Measurements from ENCODE around the gene PDE3A.

The PDE3A gene

DNA sequence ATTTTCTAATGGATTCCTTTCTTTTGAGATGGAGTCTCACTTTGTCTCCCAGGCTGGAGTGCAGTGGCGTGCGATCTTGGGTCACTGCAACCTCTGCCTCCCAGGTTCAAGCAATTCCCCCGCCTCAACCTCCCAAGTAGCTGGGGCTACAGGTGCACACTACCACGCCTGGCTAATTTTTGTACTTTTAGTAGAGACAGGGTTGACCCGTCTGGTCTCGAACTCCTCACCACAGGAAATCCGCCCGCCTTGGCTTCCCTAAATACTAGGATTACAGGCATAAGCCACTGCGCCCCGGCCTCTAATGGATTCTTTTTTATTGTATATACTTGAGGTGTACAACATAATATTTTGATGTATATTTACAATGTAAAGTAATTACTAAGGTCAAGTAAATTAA, 186.7 kb downstream of the PDE3A start:
- H3K27me3 ChIP-seq (ENCODE audit: low read depth, low read length) = no peaks in the 10 kb centered on the region
- no peaks in the 10 kb centered on the region for H3K4me1 ChIP-seq (ENCODE audit: control insufficient read depth in 1 of 2, insufficient read depth in 2 of 2, low read length in 2 of 2)
- no peaks in the 10 kb centered on the region for H3K36me3 ChIP-seq (ENCODE audit: control insufficient read depth in 1 of 2, insufficient read depth in 2 of 2, low read length in 2 of 2)
- H3K27ac ChIP-seq (ENCODE audit: low read length) = no peak overlapping the region
- H3K9me3 ChIP-seq (ENCODE audit: control insufficient read depth in 1 of 2, low read length in 2 of 2) = no peaks in the 10 kb centered on the region
- H3K4me3 ChIP-seq (ENCODE audit: low read depth in 1 of 2, low read length in 2 of 2) = no peak overlapping the region

DNA sequence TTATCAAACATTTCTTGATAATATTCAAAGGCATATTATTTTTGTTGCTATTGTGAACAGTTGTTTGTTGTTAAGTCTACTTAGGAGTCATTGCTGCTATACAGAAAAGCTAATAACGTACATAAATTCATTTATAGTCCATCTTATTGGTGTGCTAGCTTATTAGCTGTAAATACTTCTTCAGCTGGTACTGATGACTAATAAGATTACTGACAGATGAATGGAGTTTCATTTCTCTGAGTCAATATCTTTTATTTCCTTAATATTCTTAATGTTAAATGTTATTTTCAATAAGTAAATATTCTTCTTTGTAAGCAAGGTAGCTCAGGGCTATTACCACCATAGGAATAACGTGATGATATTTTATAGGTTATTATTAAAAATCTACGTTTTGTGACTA, 187.4 kb downstream of the PDE3A start:
- H3K36me3 ChIP-seq (ENCODE audit: control insufficient read depth in 1 of 2, insufficient read depth in 2 of 2, low read length in 2 of 2) = no peaks in the 10 kb centered on the region
- no peak overlapping the region for H3K27ac ChIP-seq (ENCODE audit: low read length)
- H3K4me1 ChIP-seq (ENCODE audit: control insufficient read depth in 1 of 2, insufficient read depth in 2 of 2, low read length in 2 of 2) = no peaks in the 10 kb centered on the region
- no peaks in the 10 kb centered on the region for H3K27me3 ChIP-seq (ENCODE audit: low read depth, low read length)
- no peak overlapping the region for H3K4me3 ChIP-seq (ENCODE audit: low read depth in 1 of 2, low read length in 2 of 2)
- no peaks in the 10 kb centered on the region for H3K9me3 ChIP-seq (ENCODE audit: control insufficient read depth in 1 of 2, low read length in 2 of 2)

DNA sequence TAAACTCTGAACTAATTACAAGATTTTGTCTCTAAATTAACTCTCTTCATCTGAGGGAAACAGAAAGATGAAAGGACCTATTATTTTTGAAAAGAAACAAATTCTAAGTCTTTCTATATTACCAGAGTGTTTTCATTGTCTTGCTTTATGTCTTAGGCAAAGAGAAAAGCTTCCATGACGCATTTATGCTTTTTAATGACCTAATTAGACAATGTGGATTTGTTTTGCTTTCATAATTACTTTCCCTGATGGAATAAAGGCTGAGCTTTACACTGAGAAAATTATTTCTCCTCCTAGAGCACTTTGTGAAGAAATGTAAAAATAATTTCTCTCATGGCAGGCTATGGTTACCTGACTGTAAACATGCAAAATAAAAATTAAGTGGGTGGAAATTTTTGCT, 188.8 kb downstream of the PDE3A start:
- Histone ChIP-seq H3K27ac (ENCODE audit: low read length) (no peak overlapping the region), H3K4me3 (ENCODE audit: low read depth in 1 of 2, low read length in 2 of 2) (no peak overlapping the region), H3K27me3 (ENCODE audit: low read depth, low read length) (no peaks in the 10 kb centered on the region), H3K36me3 (ENCODE audit: control insufficient read depth in 1 of 2, insufficient read depth in 2 of 2, low read length in 2 of 2) (no peaks in the 10 kb centered on the region), H3K4me1 (ENCODE audit: control insufficient read depth in 1 of 2, insufficient read depth in 2 of 2, low read length in 2 of 2) (peaks cover 0 to 4% of the 10 kb centered on the region in 2 donors), H3K9me3 (ENCODE audit: control insufficient read depth in 1 of 2, low read length in 2 of 2) (no peaks in the 10 kb centered on the region)

DNA sequence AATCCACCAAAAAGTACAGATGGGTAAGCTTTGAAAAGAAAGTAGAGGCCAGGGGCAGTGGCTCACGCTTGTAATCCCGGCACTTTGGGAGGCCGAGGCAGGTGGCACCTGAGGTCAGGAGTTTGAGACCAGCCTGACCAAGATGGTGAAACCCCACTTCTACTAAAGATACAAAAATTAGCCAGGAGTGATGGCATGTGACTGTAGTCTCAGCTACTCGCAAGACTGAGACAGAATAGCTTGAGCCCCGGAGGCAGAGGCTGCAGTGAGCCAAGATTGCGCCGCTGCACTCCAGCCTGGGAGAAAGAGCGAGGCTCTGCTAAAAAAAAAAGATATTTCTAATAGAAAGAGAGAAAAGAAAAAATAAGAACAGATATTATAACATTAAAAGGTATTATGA, 192.6 kb downstream of the PDE3A start:
- H3K9me3 ChIP-seq (ENCODE audit: control insufficient read depth in 1 of 2, low read length in 2 of 2) = no peaks in the 10 kb centered on the region
- no peaks in the 10 kb centered on the region for H3K27me3 ChIP-seq (ENCODE audit: low read depth, low read length)
- peaks cover 0 to 4% of the 10 kb centered on the region in 2 donors for H3K4me1 ChIP-seq (ENCODE audit: control insufficient read depth in 1 of 2, insufficient read depth in 2 of 2, low read length in 2 of 2)
- no peaks in the 10 kb centered on the region for H3K36me3 ChIP-seq (ENCODE audit: control insufficient read depth in 1 of 2, insufficient read depth in 2 of 2, low read length in 2 of 2)
- H3K4me3 ChIP-seq (ENCODE audit: low read depth in 1 of 2, low read length in 2 of 2) = no peak overlapping the region
- H3K27ac ChIP-seq (ENCODE audit: low read length) = no peak overlapping the region

DNA sequence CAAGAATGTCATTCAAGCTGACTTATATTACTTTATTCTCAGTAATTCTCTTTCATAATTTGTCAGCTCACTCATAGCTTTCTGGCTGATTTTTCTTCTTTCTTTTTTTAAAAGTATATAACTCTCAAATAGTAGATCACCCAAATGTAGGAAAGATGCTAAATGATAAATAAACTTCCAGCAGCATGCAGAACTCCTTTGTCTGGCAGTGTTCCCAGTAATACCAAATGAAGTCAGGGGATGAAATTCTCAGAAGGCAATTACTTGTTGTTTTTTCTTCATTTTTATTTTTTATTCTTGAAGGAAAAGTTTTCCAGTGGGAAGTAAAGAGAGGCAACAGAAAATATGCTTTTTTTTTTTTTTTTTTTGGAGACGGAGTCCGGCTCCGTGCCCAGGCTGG, 193.5 kb downstream of the PDE3A start:
- Histone ChIP-seq H3K27me3 (ENCODE audit: low read depth, low read length) (no peaks in the 10 kb centered on the region), H3K4me1 (ENCODE audit: control insufficient read depth in 1 of 2, insufficient read depth in 2 of 2, low read length in 2 of 2) (peaks cover 0 to 4% of the 10 kb centered on the region in 2 donors), H3K27ac (ENCODE audit: low read length) (no peak overlapping the region), H3K4me3 (ENCODE audit: low read depth in 1 of 2, low read length in 2 of 2) (no peak overlapping the region), H3K36me3 (ENCODE audit: control insufficient read depth in 1 of 2, insufficient read depth in 2 of 2, low read length in 2 of 2) (no peaks in the 10 kb centered on the region), H3K9me3 (ENCODE audit: control insufficient read depth in 1 of 2, low read length in 2 of 2) (no peaks in the 10 kb centered on the region)

DNA sequence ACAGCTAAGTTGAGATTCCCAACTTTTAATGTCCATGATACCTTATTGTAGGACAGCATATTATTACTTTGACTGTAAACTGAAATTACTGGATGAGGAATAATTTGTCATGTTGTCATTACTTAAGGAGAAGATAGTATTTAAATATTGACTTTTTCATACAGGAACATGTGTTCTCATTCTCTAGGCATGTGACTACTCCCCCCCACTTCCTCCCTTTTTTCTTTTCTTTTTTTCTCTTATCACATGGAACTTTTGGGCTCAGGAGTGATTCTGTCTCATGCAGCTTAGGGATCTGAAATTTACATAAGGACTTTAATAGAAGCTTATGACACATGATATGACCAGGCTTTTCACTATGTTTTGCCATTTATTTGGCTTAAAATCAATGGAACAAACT, 199.1 kb downstream of the PDE3A start:
- Histone ChIP-seq H3K4me1 (ENCODE audit: control insufficient read depth in 1 of 2, insufficient read depth in 2 of 2, low read length in 2 of 2) (peaks cover 0 to 4% of the 10 kb centered on the region in 2 donors), H3K27me3 (ENCODE audit: low read depth, low read length) (no peaks in the 10 kb centered on the region), H3K27ac (ENCODE audit: low read length) (no peak overlapping the region), H3K4me3 (ENCODE audit: low read depth in 1 of 2, low read length in 2 of 2) (no peak overlapping the region), H3K9me3 (ENCODE audit: control insufficient read depth in 1 of 2, low read length in 2 of 2) (no peaks in the 10 kb centered on the region), H3K36me3 (ENCODE audit: control insufficient read depth in 1 of 2, insufficient read depth in 2 of 2, low read length in 2 of 2) (no peaks in the 10 kb centered on the region)

DNA sequence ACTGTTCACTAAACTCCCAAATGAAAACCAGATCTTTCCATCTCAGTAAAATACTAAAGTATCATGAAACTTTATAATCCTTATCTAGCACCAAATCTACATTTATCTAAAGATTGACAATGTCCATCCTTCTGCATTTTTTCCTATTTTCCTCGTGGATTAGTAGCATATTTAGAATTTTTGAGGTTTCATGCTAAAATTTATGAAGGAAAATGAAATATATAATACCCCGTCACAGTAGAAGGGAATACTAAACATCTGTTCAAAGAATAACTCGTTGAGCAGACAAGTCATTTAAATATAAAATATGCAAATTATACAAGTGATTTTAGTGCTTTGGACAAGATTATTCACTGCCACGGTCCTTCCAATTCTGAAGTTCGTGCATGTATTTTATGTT, 204.1 kb downstream of the PDE3A start:
- H3K9me3 ChIP-seq (ENCODE audit: control insufficient read depth in 1 of 2, low read length in 2 of 2) = no peaks in the 10 kb centered on the region
- H3K27ac ChIP-seq (ENCODE audit: low read length) = no peak overlapping the region
- no peaks in the 10 kb centered on the region for H3K27me3 ChIP-seq (ENCODE audit: low read depth, low read length)
- no peak overlapping the region for H3K4me3 ChIP-seq (ENCODE audit: low read depth in 1 of 2, low read length in 2 of 2)
- H3K36me3 ChIP-seq (ENCODE audit: control insufficient read depth in 1 of 2, insufficient read depth in 2 of 2, low read length in 2 of 2) = no peaks in the 10 kb centered on the region
- H3K4me1 ChIP-seq (ENCODE audit: control insufficient read depth in 1 of 2, insufficient read depth in 2 of 2, low read length in 2 of 2) = peaks cover 0 to 3% of the 10 kb centered on the region in 2 donors

DNA sequence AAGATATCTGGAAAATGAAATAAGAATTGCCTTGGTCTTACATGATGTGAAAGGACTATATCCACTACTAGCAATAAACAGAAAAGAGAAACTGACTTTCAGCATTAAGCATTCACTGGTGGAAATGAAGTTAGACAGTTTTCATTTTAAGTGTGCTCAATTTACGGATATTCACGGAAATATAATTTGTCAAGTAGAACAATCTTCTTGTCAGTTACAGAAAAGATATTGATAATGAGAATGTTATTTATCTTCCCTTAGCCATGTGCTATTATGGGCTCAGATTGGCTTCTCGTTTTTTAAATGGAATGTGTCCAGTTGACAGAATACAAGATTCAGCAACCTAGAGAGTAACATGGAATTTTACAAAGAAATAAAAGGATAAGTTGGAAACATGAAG, 208.2 kb downstream of the PDE3A start:
- no peaks in the 10 kb centered on the region for H3K27me3 ChIP-seq (ENCODE audit: low read depth, low read length)
- H3K4me3 ChIP-seq (ENCODE audit: low read depth in 1 of 2, low read length in 2 of 2) = no peak overlapping the region
- no peaks in the 10 kb centered on the region for H3K9me3 ChIP-seq (ENCODE audit: control insufficient read depth in 1 of 2, low read length in 2 of 2)
- no peaks in the 10 kb centered on the region for H3K4me1 ChIP-seq (ENCODE audit: control insufficient read depth in 1 of 2, insufficient read depth in 2 of 2, low read length in 2 of 2)
- H3K27ac ChIP-seq (ENCODE audit: low read length) = no peak overlapping the region
- H3K36me3 ChIP-seq (ENCODE audit: control insufficient read depth in 1 of 2, insufficient read depth in 2 of 2, low read length in 2 of 2) = no peaks in the 10 kb centered on the region

DNA sequence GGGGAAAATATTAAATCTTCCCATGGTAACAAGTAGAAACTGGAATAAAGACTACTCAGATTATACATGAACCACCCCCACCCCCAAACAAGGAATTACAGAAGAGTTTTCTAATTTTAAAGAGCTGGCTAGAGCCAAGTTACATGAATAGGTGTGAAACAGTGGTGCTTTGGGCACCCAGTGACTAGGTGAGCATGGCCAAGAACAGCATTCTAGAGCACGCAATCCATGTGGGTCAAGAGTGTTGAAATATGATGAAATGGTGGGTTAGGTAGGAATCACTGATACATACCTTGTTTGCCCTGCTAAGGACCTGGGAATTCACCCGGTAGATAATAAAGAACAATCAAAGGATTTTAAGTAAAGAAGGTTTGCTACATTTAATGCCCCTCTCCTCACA, 208.7 kb downstream of the PDE3A start:
- no peaks in the 10 kb centered on the region for H3K9me3 ChIP-seq (ENCODE audit: control insufficient read depth in 1 of 2, low read length in 2 of 2)
- no peak overlapping the region for H3K27ac ChIP-seq (ENCODE audit: low read length)
- H3K4me1 ChIP-seq (ENCODE audit: control insufficient read depth in 1 of 2, insufficient read depth in 2 of 2, low read length in 2 of 2) = peaks cover 0 to 3% of the 10 kb centered on the region in 2 donors
- no peaks in the 10 kb centered on the region for H3K36me3 ChIP-seq (ENCODE audit: control insufficient read depth in 1 of 2, insufficient read depth in 2 of 2, low read length in 2 of 2)
- no peak overlapping the region for H3K4me3 ChIP-seq (ENCODE audit: low read depth in 1 of 2, low read length in 2 of 2)
- H3K27me3 ChIP-seq (ENCODE audit: low read depth, low read length) = no peaks in the 10 kb centered on the region

DNA sequence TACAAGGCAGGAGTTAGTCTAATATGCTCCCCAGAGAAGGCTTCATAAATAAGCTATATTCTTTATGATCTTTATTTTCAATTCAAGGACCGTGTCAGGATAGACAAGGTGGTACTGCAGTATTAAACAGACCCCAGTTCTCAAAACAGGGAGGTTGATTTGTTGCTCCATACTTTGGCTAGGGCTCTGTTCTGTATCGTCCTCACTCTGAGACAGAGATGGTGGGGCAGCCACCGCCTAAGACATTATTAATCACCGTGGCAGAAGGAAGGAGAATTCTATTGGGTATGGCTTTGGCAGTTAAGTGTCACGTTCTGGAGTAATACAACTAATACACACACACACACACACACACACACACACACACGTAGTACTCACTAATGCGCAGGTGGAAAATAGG, 209.8 kb downstream of the PDE3A start:
- Histone ChIP-seq H3K4me1 (ENCODE audit: control insufficient read depth in 1 of 2, insufficient read depth in 2 of 2, low read length in 2 of 2) (peaks cover 0 to 3% of the 10 kb centered on the region in 2 donors), H3K9me3 (ENCODE audit: control insufficient read depth in 1 of 2, low read length in 2 of 2) (no peaks in the 10 kb centered on the region), H3K4me3 (ENCODE audit: low read depth in 1 of 2, low read length in 2 of 2) (peak overlapping the region in 1 of 2 donors; percentile 24), H3K27me3 (ENCODE audit: low read depth, low read length) (no peaks in the 10 kb centered on the region), H3K27ac (ENCODE audit: low read length) (peak overlapping the region; percentile 13), H3K36me3 (ENCODE audit: control insufficient read depth in 1 of 2, insufficient read depth in 2 of 2, low read length in 2 of 2) (no peaks in the 10 kb centered on the region)

DNA sequence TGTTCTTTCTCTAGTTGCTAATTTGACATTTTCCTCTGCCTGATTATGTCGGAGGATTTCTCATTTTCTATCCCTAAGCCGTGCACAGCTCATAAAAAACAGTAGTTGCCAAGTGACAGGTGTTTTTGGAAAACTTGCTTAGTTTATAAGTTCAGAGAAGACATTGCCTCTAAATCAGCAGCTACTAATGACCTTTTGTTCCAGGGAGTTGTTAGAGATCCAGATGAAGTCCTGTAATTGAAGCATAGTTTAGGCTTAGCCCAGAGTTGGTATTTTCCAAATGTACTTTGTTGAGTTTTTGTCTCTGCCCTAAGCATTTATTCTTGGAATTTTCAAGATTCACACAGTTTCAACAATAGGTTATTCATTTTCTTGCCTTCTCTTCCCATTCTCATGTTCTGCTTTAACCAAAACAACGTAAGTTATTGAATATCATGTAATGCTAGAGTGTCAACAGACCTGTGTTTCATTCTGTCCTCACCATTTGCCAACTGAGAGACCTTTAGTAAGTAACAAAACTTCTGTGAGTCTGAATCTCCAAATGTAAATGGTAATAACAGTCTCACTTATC, 216.8 kb downstream of the PDE3A start:
- Histone ChIP-seq H3K9me3 (ENCODE audit: control insufficient read depth in 1 of 2, low read length in 2 of 2) (no peaks in the 10 kb centered on the region), H3K36me3 (ENCODE audit: control insufficient read depth in 1 of 2, insufficient read depth in 2 of 2, low read length in 2 of 2) (no peaks in the 10 kb centered on the region), H3K27me3 (ENCODE audit: low read depth, low read length) (no peaks in the 10 kb centered on the region), H3K27ac (ENCODE audit: low read length) (peak overlapping the region; percentile 39), H3K4me1 (ENCODE audit: control insufficient read depth in 1 of 2, insufficient read depth in 2 of 2, low read length in 2 of 2) (peaks cover 3 to 21% of the 10 kb centered on the region in 2 donors), H3K4me3 (ENCODE audit: low read depth in 1 of 2, low read length in 2 of 2) (no peak overlapping the region)

DNA sequence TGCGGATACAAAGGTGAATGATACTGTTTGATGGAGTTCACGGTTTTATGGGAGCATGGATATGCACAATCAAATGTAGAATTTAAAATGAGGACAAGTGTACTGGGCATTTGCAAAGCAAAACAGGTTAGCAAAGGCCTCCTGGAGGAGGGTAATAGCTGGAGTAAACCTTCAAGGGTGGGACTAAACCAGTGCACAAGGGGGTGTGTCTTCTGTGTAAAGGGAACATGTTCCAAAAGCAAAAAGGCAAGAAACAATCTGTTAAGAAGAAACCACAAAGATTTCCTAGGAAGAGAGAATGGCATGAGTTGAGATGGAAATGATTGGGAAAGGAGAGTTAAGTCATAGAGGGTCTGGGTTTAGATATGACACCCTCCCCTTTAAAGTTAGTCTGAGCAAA, 217.6 kb downstream of the PDE3A start:
- H3K4me3 ChIP-seq (ENCODE audit: low read depth in 1 of 2, low read length in 2 of 2) = no peak overlapping the region
- no peaks in the 10 kb centered on the region for H3K9me3 ChIP-seq (ENCODE audit: control insufficient read depth in 1 of 2, low read length in 2 of 2)
- H3K36me3 ChIP-seq (ENCODE audit: control insufficient read depth in 1 of 2, insufficient read depth in 2 of 2, low read length in 2 of 2) = no peaks in the 10 kb centered on the region
- peaks cover 3 to 21% of the 10 kb centered on the region in 2 donors for H3K4me1 ChIP-seq (ENCODE audit: control insufficient read depth in 1 of 2, insufficient read depth in 2 of 2, low read length in 2 of 2)
- H3K27ac ChIP-seq (ENCODE audit: low read length) = no peak overlapping the region
- H3K27me3 ChIP-seq (ENCODE audit: low read depth, low read length) = no peaks in the 10 kb centered on the region

Measured in muscle layer of duodenum (tissue), 2 donors.